Activated CD4-positive, alpha-beta T cell treated with anti-CD3 and anti-CD28 coated beads for 4 hours (primary cell): Measurements from ENCODE around the gene TEX54.

ENCODE experiments used
- DNase-seq, 2 donors: peaks; one replicate each; pipeline ENCODE4 v3.0.0-alpha.2; 2020

TEX54 gene

DNA sequence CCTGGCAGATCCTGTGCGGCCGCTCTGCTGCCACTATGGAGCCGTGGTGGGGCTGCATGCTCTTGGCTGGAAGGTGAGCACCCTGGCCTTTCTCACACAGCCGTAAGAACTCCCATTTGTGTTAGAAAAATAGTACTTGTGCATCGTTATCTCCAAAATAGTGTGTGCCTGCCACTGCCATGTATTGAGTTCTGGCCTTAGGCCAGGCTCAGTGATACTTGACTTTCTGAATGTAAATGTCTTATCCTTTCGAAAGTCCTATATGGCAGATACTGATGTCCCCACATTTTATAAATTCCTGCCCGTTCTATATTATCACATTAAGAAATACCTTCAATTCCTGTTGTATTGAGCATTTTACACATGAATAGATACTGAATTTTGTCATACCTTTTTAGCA, 49.9 kb downstream of the TEX54 start:
- DNase-seq = no peak
